SK-N-SH (cell line): ENCODE results near the gene PTGR2. TPM values are rescaled to one million over a fixed set of nuclear protein-coding genes. Genes with fewer than 3 reads are reported as not detected.

ENCODE experiments used
- CTCF ChIA-PET: fragments of 300-600, 350-600 bp; formaldehyde crosslinking; extraction: SDS; loops from one replicate; lab custom pipeline; 2021; lab: Yijun Ruan, JAX
- POLR2A ChIA-PET: fragments of 350-600 bp; sonication (Branson Sonifier 250); formaldehyde crosslinking; extraction: SDS; loops from one replicate; lab custom pipeline; 2020; ENCODE audit warnings: antibody characterized with exemption, inconsistent platforms; lab: Yijun Ruan, JAX
- DNase-seq: peaks from one replicate; pipeline ENCODE4 v3.0.0; 2012
- H2AFZ ChIP-seq: fragments of 200-600 bp; sonication (generic); 2 replicates; pipeline ENCODE4 v1.8.1; 2016; ENCODE audit warnings: antibody characterized with exemption, mild to moderate bottlenecking, low read depth
- H3F3A ChIP-seq: fragments of 200-600 bp; sonication (generic); replicated peaks from 2 replicates; pipeline ENCODE3; 2016; ENCODE audit warnings: antibody characterized with exemption, mild to moderate bottlenecking; ENCODE audit not compliant: insufficient read depth
- H3K27ac ChIP-seq, 2 experiments: fragments of 200-500 bp in 1 of 2; fragments of 200-600 bp in 1 of 2; sonication (Bioruptor generic) in 1 of 2; sonication (generic), shearing (Covaris generic) in 1 of 2; 2 replicates each; pipeline versions ENCODE4 v1.5.1 to v1.6.1; 2014 to 2016; ENCODE audit warnings: low read depth in 2 of 2, inconsistent platforms in 1 of 2, low read length in 1 of 2, mild to moderate bottlenecking in 1 of 2, mixed read lengths in 1 of 2
- H3K27me3 ChIP-seq: fragments of 200-600 bp; sonication (generic), shearing (Covaris generic); 2 replicates; pipeline ENCODE4 v1.6.1; 2016; ENCODE audit warnings: mixed run types; ENCODE audit not compliant: insufficient read depth
- H3K36me3 ChIP-seq, 2 experiments: fragments of 200-500 bp in 1 of 2; fragments of 200-600 bp in 1 of 2; sonication (Bioruptor generic) in 1 of 2; sonication (generic) in 1 of 2; replicated peaks in 1 of 2; 2 replicates each; pipeline versions ENCODE3 to v1.5.1; 2014 to 2016; ENCODE audit warnings: low read length in 1 of 2, mild to moderate bottlenecking in 1 of 2; ENCODE audit not compliant: insufficient read depth in 2 of 2, control insufficient read depth in 1 of 2
- H3K4me1 ChIP-seq, 2 experiments: fragments of 200-500 bp in 1 of 2; fragments of 200-600 bp in 1 of 2; sonication (Bioruptor generic) in 1 of 2; sonication (generic), shearing (Covaris generic) in 1 of 2; 2 replicates each; pipeline versions ENCODE4 v1.5.1 to v1.6.1; 2014 to 2016; ENCODE audit warnings: low read depth in 1 of 2, low read length in 1 of 2, mixed run types in 1 of 2; ENCODE audit not compliant: insufficient read depth in 2 of 2, control insufficient read depth in 1 of 2
- H3K4me2 ChIP-seq: fragments of 200-600 bp; sonication (generic), shearing (Covaris generic); 2 replicates; pipeline ENCODE4 v1.6.1; 2017; ENCODE audit warnings: mixed run types
- H3K4me3 ChIP-seq, 2 experiments: fragments of 200-500 bp in 1 of 2; fragments of 200-600 bp in 1 of 2; sonication (Bioruptor generic) in 1 of 2; sonication (generic), shearing (Covaris generic) in 1 of 2; 2 replicates each; pipeline versions ENCODE4 v1.5.1 to v1.8.1; 2014 to 2016; ENCODE audit warnings: low read depth in 2 of 2, inconsistent platforms in 1 of 2, low read length in 1 of 2, mild to moderate bottlenecking in 1 of 2, mixed read lengths in 1 of 2, moderate library complexity in 1 of 2
- H3K79me2 ChIP-seq: fragments of 200-600 bp; sonication (generic); 2 replicates; pipeline ENCODE4 v1.8.1; 2017; ENCODE audit warnings: mild to moderate bottlenecking; ENCODE audit not compliant: insufficient read depth
- H3K9ac ChIP-seq: fragments of 200-600 bp; sonication (generic); 2 replicates; pipeline ENCODE4 v1.6.1; 2017; ENCODE audit warnings: mixed run types
- H3K9me2 ChIP-seq: fragments of 200-600 bp; sonication (generic); 2 replicates; pipeline ENCODE4 v1.6.1; 2017; ENCODE audit warnings: mixed run types
- H3K9me3 ChIP-seq: fragments of 200-600 bp; sonication (generic); 2 replicates; pipeline ENCODE4 v1.6.1; 2017; ENCODE audit warnings: mixed run types, mild to moderate bottlenecking, moderate library complexity
- H4K20me1 ChIP-seq: fragments of 200-600 bp; sonication (generic); 2 replicates; pipeline ENCODE4 v1.6.1; 2017; ENCODE audit warnings: mild to moderate bottlenecking, mixed run types; ENCODE audit not compliant: insufficient read depth
- CHD2 ChIP-seq: fragments of 150-350 bp; IDR thresholded peaks from 2 replicates; pipeline ENCODE4 v1.6.1; 2018; ENCODE audit warnings: low read length; ENCODE audit not compliant: partially characterized antibody
- CTCF ChIP-seq: fragments of 200-600 bp; sonication (generic); IDR thresholded peaks from 2 replicates; pipeline ENCODE4 v1.6.1; 2017; ENCODE audit warnings: antibody characterized with exemption, mild to moderate bottlenecking, moderate library complexity
- EZH2phosphoT487 ChIP-seq: fragments of 200-600 bp; sonication (generic); IDR thresholded peaks from 2 replicates; pipeline ENCODE4 v1.6.1; 2017; ENCODE audit warnings: low read depth, mixed run types, mild to moderate bottlenecking, antibody characterized with exemption, moderate library complexity, borderline replicate concordance
- FOSL2 ChIP-seq: IDR thresholded peaks from 2 replicates; pipeline ENCODE4 v1.4.0; 2012; ENCODE audit warnings: low read depth, mild to moderate bottlenecking, moderate library complexity, borderline replicate concordance
- FOXJ3 ChIP-seq: sonication (generic); formaldehyde crosslinking; IDR thresholded peaks from 2 replicates; pipeline ENCODE4 v1.5.1; 2020; ENCODE audit warnings: mild to moderate bottlenecking, missing genetic modification reagents
- FOXM1 ChIP-seq: IDR thresholded peaks from 2 replicates; pipeline ENCODE4 v1.4.0; 2012; ENCODE audit warnings: low read depth, mild to moderate bottlenecking
- GABPA ChIP-seq: IDR thresholded peaks from 2 replicates; pipeline ENCODE4 v1.4.0; 2012; ENCODE audit warnings: low read depth, mild to moderate bottlenecking
- GATA2 ChIP-seq: sonication (generic); formaldehyde crosslinking; IDR thresholded peaks from 2 replicates; pipeline ENCODE4 v1.5.0; 2020; ENCODE audit warnings: mild to moderate bottlenecking, missing genetic modification reagents
- JUND ChIP-seq: IDR thresholded peaks from 2 replicates; pipeline ENCODE4 v1.4.0; 2012
- MXI1 ChIP-seq: IDR thresholded peaks from 2 replicates; pipeline ENCODE4 v1.6.1; 2012; ENCODE audit warnings: mild to moderate bottlenecking, low read depth, low read length, improper control_type of control experiment
- NRF1 ChIP-seq: IDR thresholded peaks from 2 replicates; pipeline ENCODE4 v1.6.1; 2012; ENCODE audit warnings: low read depth, mild to moderate bottlenecking, low read length
- POLR2AphosphoS5 ChIP-seq: IDR thresholded peaks from 2 replicates; pipeline ENCODE4 v1.6.1; 2012; ENCODE audit warnings: low read depth, low read length
- RAD21 ChIP-seq: IDR thresholded peaks from 2 replicates; pipeline ENCODE4 v1.6.1; 2012; ENCODE audit warnings: mild to moderate bottlenecking, low read length
- RCOR1 ChIP-seq: fragments of 150-350 bp; IDR thresholded peaks from 2 replicates; pipeline ENCODE4 v1.6.1; 2017; ENCODE audit warnings: antibody characterized with exemption, low read length
- SIN3A ChIP-seq: IDR thresholded peaks from 2 replicates; pipeline ENCODE4 v1.6.1; 2012; ENCODE audit warnings: low read depth, mild to moderate bottlenecking, low read length, moderate library complexity, borderline replicate concordance
- SMC3 ChIP-seq: IDR thresholded peaks from 2 replicates; pipeline ENCODE4 v1.6.1; 2012; ENCODE audit warnings: low read depth, low read length, improper control_type of control experiment
- USF1 ChIP-seq: IDR thresholded peaks from 2 replicates; pipeline ENCODE4 v1.4.0; 2012; ENCODE audit warnings: low read depth, borderline replicate concordance
- YY1 ChIP-seq: IDR thresholded peaks from 2 replicates; pipeline ENCODE4 v1.4.0; 2012; ENCODE audit warnings: low read depth, mild to moderate bottlenecking
- ZBTB33 ChIP-seq: IDR thresholded peaks from 2 replicates; pipeline ENCODE4 v1.4.0; 2012; ENCODE audit warnings: low read depth, borderline replicate concordance
- WGBS: methylation state at CpG from one replicate; pipeline ENCODE4 v1.1.6; 2017; ENCODE audit warnings: low lambda C conversion rate; 5-methylcytosine and 5-hydroxymethylcytosine counted together
- polyA plus RNA-seq, 3 experiments: library from polyadenylated mRNA; depleted of rRNA; stranded (reverse); fragments of >200 nt; gene quantifications; 2 replicates each; pipeline ENCODE4 v1.2.3, GENCODE V29; 2012
- TF ChIP-seq, protein P1 (sequence below): IDR thresholded peaks from 2 replicates; pipeline ENCODE4 v1.4.0; 2012; ENCODE audit warnings: low read depth

The PTGR2 gene
- polyA plus RNA-seq, 1 of the 3 experiments (the other 2 are of a cell fraction) = 7.1 TPM

GRCh38 chr14:73811164-73811503, 40.5 kb upstream of the PTGR2 start:
- 71% methylated on average over 2 of the region's 2 CpGs for WGBS
- Histone ChIP-seq H2AFZ (no peak overlapping the region), H4K20me1 (no peaks in the 10 kb centered on the region), H3K4me1 (no peaks in the 10 kb centered on the region), H3K27ac (no peak overlapping the region), H3K79me2 (no peaks in the 10 kb centered on the region), H3K9ac (no peak overlapping the region), H3F3A (no peaks in the 10 kb centered on the region), H3K9me3 (no peaks in the 10 kb centered on the region), H3K27me3 (0 out of 2 replicates have a peak, but pooled peaks cover 5% of the 10 kb centered on the region), H3K36me3 (no peaks in the 10 kb centered on the region), H3K4me3 (no peak overlapping the region), H3K9me2 (no peaks in the 10 kb centered on the region), H3K4me2 (no peak overlapping the region)
- POLR2A ChIA-PET = no interaction called here
- TF ChIP-seq RAD21 = no peak
- TF ChIP-seq GABPA = no peak
- TF ChIP-seq FOXJ3 (CRISPR knock-in tag) = no peak
- no peak for TF ChIP-seq EZH2phosphoT487
- TF ChIP-seq ZBTB33 = no peak
- no peak for TF ChIP-seq NRF1
- no peak for TF ChIP-seq GATA2 (CRISPR knock-in tag)
- TF ChIP-seq MXI1 = no peak
- no peak for TF ChIP-seq CTCF
- no peak for TF ChIP-seq YY1
- no peak for TF ChIP-seq POLR2AphosphoS5
- TF ChIP-seq FOSL2 = no peak
- TF ChIP-seq SIN3A = no peak
- no peak for TF ChIP-seq RCOR1
- no peak for TF ChIP-seq USF1
- TF ChIP-seq JUND = no peak
- no peak for TF ChIP-seq SMC3
- TF ChIP-seq, protein P1, sequence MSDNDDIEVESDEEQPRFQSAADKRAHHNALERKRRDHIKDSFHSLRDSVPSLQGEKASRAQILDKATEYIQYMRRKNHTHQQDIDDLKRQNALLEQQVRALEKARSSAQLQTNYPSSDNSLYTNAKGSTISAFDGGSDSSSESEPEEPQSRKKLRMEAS = no peak
- no peak for TF ChIP-seq CHD2
- no peak for TF ChIP-seq FOXM1
- CTCF ChIA-PET = interaction anchor here (0.7 to 1.4 kb wide), 3 partner anchors 12 to 91 kb away, joined by 3 to 4 read pairs (median 3); no protein-coding TSS in a partner anchor
- DNase-seq = no peak
